ENCODE results near the gene KRTAP5-9.
"Not testable (repeated sequence)": the region's sequence is repeated elsewhere in the genome, so short reads cannot be mapped to it uniquely, and the experiment has no call there.

The KRTAP5-9 gene

GRCh38 chr11:71563406-71563805 lies 15.2 kb downstream of the KRTAP5-9 start:
- no peak for DNase-seq

GRCh38 chr11:71564430-71564829 lies 16.2 kb downstream of the KRTAP5-9 start:
- no peak for DNase-seq

GRCh38 chr11:71565263-71565662 lies 17.0 kb downstream of the KRTAP5-9 start, which contains the start of gene KRTAP5-10:
Gene KRTAP5-10, plus strand, starts transcription at chr11:71565563. Its CDS starts 25 bp downstream, at chr11:71565588.
- no peak for DNase-seq

- no peak for DNase-seq
Measured at GRCh38 chr11:71566081-71566620, 17.9 kb downstream of the KRTAP5-9 start.

GRCh38 chr11:71566626-71567599 lies 18.7 kb downstream of the KRTAP5-9 start:
- not testable (repeated sequence) for DNase-seq

GRCh38 chr11:71567633-71568032 lies 19.4 kb downstream of the KRTAP5-9 start:
- DNase-seq: not testable (repeated sequence)

- DNase-seq: no peak
Measured at GRCh38 chr11:71568704-71569349, 20.6 kb downstream of the KRTAP5-9 start.

GRCh38 chr11:71571101-71571850 lies 23.1 kb downstream of the KRTAP5-9 start:
- not testable (repeated sequence) for DNase-seq

GRCh38 chr11:71572811-71573210 lies 24.6 kb downstream of the KRTAP5-9 start:
- DNase-seq: no peak

GRCh38 chr11:71574418-71574817 lies 26.2 kb downstream of the KRTAP5-9 start:
- no peak for DNase-seq

GRCh38 chr11:71575723-71576424 lies 27.7 kb downstream of the KRTAP5-9 start:
- no peak for DNase-seq

GRCh38 chr11:71576688-71577465 lies 28.7 kb downstream of the KRTAP5-9 start:
- not testable (repeated sequence) for DNase-seq

- DNase-seq: no peak
Measured at GRCh38 chr11:71577469-71578004, 29.3 kb downstream of the KRTAP5-9 start.

GRCh38 chr11:71579513-71579912 lies 31.3 kb downstream of the KRTAP5-9 start:
- not testable (repeated sequence) for DNase-seq

- peak; percentile 6 to 27 for DNase-seq
Measured at GRCh38 chr11:71580057-71581003, 32.1 kb downstream of the KRTAP5-9 start.

GRCh38 chr11:71581826-71582225 lies 33.6 kb downstream of the KRTAP5-9 start:
- no peak for DNase-seq

- DNase-seq: no peak
Measured at GRCh38 chr11:71582309-71582895, 34.2 kb downstream of the KRTAP5-9 start, which contains the start of gene KRTAP5-11. Gene KRTAP5-11, minus strand, starts transcription at chr11:71582875. Its CDS starts 38 bp downstream, at chr11:71582837.

GRCh38 chr11:71582969-71583368 lies 34.7 kb downstream of the KRTAP5-9 start:
- DNase-seq: not testable (repeated sequence)

- not testable (repeated sequence) for DNase-seq
Measured at GRCh38 chr11:71585673-71586072, 37.5 kb downstream of the KRTAP5-9 start.
